Measurements from ENCODE around the gene UBR4.
"Not testable (repeated sequence)": the region's sequence is repeated elsewhere in the genome, so short reads cannot be mapped to it uniquely, and the experiment has no call there.

Gene UBR4

DNA sequence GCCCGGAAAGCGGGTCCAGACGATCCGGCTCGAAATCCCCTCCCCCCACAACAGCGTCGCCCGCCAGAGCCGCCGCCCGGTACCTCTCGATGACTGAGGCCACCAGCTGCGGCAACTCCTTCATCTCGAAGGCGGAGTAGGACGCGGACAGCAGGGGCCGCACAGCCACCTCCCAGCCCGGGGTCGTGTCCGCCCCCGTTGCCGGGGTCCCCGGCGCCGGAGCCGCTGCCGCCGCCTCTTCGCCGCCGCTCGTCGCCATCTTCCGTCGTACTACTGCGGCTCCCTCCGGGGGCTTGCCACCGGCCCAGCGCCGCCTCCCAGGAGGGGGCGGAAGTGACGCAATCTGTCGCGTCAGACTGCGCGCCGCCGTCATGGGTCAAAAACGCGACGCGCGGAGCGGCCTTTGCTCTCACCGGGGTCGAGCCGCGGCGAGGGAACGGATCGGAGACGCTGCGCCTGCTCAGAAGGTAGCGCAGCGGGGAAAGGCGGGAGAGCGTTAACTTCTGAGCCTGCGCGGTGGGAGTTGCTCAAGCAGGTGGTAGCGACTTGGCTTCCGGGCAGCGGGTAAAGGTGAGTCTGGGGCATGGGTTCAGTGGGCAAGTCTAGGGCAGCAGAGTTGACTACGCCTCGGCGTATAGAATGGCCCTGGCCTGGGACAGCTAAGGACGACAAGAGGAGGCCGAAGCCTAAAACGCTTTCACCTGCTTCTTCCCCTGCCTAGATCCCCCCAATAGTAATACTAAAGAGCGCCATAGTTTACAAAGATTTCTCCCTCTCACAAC, at the start of gene UBR4:
Gene UBR4, minus strand, starts transcription at position 277 of the 782 bp plus-strand sequence. Its CDS starts 18 bp downstream, at position 259.
- Histone ChIP-seq H3K9ac (peak within 1 kb of the TSS; percentile 80), H3K9me3 (ENCODE audit: control insufficient read depth, low read length) (no peaks in the 10 kb centered on the region), H3K27ac (peak within 1 kb of the TSS; percentile 81), H3K79me2 (peaks cover 21% of the 10 kb centered on the region), H3K4me1 (peaks cover 9% of the 10 kb centered on the region), H2AFZ (peak within 1 kb of the TSS; percentile 86), H3K4me3 (ENCODE audit: low read depth, low read length) (peak within 1 kb of the TSS; percentile 90), H3K4me2 (ENCODE audit: low read length) (peak within 1 kb of the TSS; percentile 68), H3K36me3 (ENCODE audit: control insufficient read depth, insufficient read depth, low read length) (no peaks in the 10 kb centered on the region), H3K27me3 (ENCODE audit: control insufficient read depth, insufficient read depth, low read length) (no peaks in the 10 kb centered on the region)
- TF ChIP-seq, protein P1, sequence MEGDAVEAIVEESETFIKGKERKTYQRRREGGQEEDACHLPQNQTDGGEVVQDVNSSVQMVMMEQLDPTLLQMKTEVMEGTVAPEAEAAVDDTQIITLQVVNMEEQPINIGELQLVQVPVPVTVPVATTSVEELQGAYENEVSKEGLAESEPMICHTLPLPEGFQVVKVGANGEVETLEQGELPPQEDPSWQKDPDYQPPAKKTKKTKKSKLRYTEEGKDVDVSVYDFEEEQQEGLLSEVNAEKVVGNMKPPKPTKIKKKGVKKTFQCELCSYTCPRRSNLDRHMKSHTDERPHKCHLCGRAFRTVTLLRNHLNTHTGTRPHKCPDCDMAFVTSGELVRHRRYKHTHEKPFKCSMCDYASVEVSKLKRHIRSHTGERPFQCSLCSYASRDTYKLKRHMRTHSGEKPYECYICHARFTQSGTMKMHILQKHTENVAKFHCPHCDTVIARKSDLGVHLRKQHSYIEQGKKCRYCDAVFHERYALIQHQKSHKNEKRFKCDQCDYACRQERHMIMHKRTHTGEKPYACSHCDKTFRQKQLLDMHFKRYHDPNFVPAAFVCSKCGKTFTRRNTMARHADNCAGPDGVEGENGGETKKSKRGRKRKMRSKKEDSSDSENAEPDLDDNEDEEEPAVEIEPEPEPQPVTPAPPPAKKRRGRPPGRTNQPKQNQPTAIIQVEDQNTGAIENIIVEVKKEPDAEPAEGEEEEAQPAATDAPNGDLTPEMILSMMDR (IDR thresholded peaks at IDR 0.05) = no peak

- Histone ChIP-seq H3K4me2 (ENCODE audit: low read length) (no peak overlapping the region), H3K4me3 (ENCODE audit: low read depth, low read length) (no peak overlapping the region), H3K36me3 (ENCODE audit: control insufficient read depth, insufficient read depth, low read length) (no peaks in the 10 kb centered on the region), H3K27ac (no peak overlapping the region), H3K9me3 (ENCODE audit: control insufficient read depth, low read length) (no peaks in the 10 kb centered on the region), H3K79me2 (no peaks in the 10 kb centered on the region), H3K9ac (no peak overlapping the region), H3K4me1 (peaks cover 13% of the 10 kb centered on the region), H3K27me3 (ENCODE audit: control insufficient read depth, insufficient read depth, low read length) (no peaks in the 10 kb centered on the region), H2AFZ (no peak overlapping the region)
- TF ChIP-seq, protein P1 (IDR thresholded peaks at IDR 0.05) = no peak
Measured at GRCh38 chr1:19258353-19258752, 48.3 kb upstream of the UBR4 start.

- Histone ChIP-seq H3K4me3 (ENCODE audit: low read depth, low read length) (no peak overlapping the region), H3K79me2 (no peaks in the 10 kb centered on the region), H3K4me1 (peaks cover 18% of the 10 kb centered on the region), H3K27me3 (ENCODE audit: control insufficient read depth, insufficient read depth, low read length) (no peaks in the 10 kb centered on the region), H3K4me2 (ENCODE audit: low read length) (no peak overlapping the region), H2AFZ (no peak overlapping the region), H3K9me3 (ENCODE audit: control insufficient read depth, low read length) (no peaks in the 10 kb centered on the region), H3K27ac (peak overlapping the region; percentile 51), H3K36me3 (ENCODE audit: control insufficient read depth, insufficient read depth, low read length) (no peaks in the 10 kb centered on the region), H3K9ac (no peak overlapping the region)
- TF ChIP-seq, protein P1 (IDR thresholded peaks at IDR 0.05) = no peak
Measured at GRCh38 chr1:19257178-19257914, 47.3 kb upstream of the UBR4 start.

DNA sequence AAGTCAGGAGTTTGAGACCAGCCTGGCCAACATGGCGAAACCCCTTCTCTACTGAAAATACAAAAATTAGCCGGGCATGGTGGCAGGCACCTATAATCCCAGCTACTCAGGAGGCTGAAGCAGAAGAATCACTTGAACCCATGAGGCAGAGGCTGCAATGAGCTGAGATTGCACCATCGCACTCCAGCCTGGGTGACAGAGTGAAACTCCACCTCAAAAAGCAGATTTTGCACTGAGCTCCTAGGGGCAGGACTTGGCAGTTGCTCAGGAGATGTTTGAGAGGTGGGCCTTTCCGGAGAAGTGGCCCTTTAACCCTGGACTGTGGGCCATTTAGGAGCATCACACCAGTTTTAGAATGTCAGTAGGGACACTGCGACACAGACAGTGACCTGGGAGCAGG, 46.2 kb upstream of the UBR4 start:
- not testable (repeated sequence) for H3K9ac ChIP-seq; H3K9me3 ChIP-seq (ENCODE audit: control insufficient read depth, low read length); H2AFZ ChIP-seq; H3K4me2 ChIP-seq (ENCODE audit: low read length); H3K4me3 ChIP-seq (ENCODE audit: low read depth, low read length); H3K27me3 ChIP-seq (ENCODE audit: control insufficient read depth, insufficient read depth, low read length); H3K36me3 ChIP-seq (ENCODE audit: control insufficient read depth, insufficient read depth, low read length); H3K79me2 ChIP-seq
- H3K4me1 ChIP-seq = peaks cover 18% of the 10 kb centered on the region
- H3K27ac ChIP-seq = peak overlapping the region; percentile 49

DNA sequence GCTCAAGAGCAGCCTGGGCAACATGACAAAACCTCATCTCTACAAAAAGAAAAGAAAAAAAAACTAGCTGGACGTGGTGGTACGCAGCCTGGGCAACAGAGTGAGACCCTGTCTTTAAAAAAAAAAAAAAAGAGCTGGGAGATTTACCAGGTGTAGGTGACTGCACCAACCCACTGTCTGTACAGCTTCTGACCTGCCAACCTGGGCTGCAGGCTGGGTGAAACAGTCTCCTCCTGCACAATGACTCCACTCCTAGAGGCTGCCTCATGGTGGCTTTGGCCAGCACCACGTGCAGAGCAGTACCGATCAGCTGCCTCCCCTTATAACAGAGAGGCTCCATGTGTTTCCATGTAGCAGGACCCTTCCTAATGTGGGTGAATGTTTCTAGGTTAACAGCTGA, 45.2 kb upstream of the UBR4 start:
- Histone ChIP-seq H3K9me3 (ENCODE audit: control insufficient read depth, low read length) (no peaks in the 10 kb centered on the region), H3K4me2 (ENCODE audit: low read length) (no peak overlapping the region), H3K9ac (no peak overlapping the region), H3K4me3 (ENCODE audit: low read depth, low read length) (no peak overlapping the region), H3K27me3 (ENCODE audit: control insufficient read depth, insufficient read depth, low read length) (no peaks in the 10 kb centered on the region), H3K79me2 (peaks cover 12% of the 10 kb centered on the region), H3K4me1 (peaks cover 14% of the 10 kb centered on the region), H2AFZ (no peak overlapping the region), H3K36me3 (ENCODE audit: control insufficient read depth, insufficient read depth, low read length) (no peaks in the 10 kb centered on the region), H3K27ac (no peak overlapping the region)
- TF ChIP-seq, protein P1 (IDR thresholded peaks at IDR 0.05) = no peak
